Astrocyte (in vitro differentiated cells and primary cell): ENCODE measurements around the gene CPHXL2.

Source experiments
- CTCF ChIP-seq: IDR thresholded peaks from 2 replicates; pipeline ENCODE4 v1.5.1; 2011; ENCODE audit warnings: low read depth, mild to moderate bottlenecking, inconsistent platforms, low read length, moderate library complexity; ENCODE audit not compliant: insufficient read depth
- EZH2 ChIP-seq: IDR thresholded peaks from 2 replicates; pipeline ENCODE4 v1.6.1; 2012; ENCODE audit warnings: mild to moderate bottlenecking, low read length, inconsistent platforms; ENCODE audit not compliant: insufficient read depth

DNA sequence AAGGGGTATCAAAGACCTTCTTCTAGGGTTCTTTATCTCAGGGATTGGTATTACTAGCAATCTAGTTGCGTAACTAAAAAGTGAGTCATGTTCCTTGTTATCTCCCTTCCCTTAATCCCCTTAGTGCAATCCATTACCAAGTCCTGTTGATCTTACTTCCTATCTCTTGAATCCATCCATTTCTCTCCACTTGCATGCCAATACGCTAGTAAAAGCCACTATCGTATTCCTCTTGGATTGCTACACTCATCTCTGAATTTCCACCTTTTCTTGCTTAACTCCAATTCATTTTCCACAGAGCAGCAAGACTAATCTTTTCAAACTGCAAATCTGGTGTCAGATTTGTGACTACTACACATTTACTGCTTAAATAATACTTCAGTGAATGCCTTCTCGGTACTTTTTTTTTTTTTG, 51.9 kb downstream of the CPHXL2 start:
- no peak for TF ChIP-seq CTCF
- no peak for TF ChIP-seq EZH2
